ENCODE data around the gene NCOA5.

Gene NCOA5

DNA sequence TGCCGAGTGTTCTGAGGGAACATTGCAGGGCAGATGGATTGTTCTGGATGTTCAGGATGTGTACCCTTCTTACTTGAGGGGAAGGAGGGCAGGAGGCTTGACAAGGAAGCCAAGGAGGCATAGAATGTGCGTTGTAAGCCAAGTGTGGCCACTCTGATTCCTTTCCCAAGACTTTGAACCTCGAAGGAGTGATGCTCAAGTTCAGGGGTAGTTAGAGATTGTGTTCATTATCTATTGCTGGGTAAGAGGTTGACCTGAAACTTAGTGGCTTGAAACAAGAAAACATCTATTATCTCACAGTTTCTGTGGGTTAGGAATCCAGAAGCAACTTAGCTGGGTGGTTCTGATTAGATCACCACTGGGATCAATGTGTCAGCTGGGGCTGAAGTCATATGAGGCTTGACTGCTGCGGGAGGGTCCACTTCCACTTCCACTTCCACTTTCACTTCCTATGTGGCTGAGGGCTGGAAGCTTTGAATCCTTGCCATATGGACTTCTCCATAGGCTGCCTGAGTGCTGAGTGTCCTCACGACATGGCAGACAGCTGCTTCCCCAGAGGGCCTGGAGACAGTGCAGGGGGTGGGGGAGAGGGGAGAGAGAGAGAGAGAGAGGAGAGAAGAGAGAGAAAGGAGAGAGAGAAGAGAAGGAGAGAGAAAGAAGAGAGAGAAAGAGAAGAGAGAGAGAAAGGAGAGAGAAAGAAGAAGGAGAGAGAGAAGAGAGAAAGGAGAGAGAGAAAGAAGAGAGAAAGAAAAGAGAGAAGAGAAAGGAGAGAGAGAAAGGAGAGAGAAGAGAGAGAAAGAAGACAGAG, 21.5 kb upstream of the NCOA5 start:
- WGBS, 2 donors (ENCODE audit: extremely low coverage in 2 of 2, insufficient read length in 2 of 2, insufficient replicate concordance in 1 of 2): no CpG with 5 or more reads among the region's 5 CpGs
- Histone ChIP-seq H3K9me3 (replicated peaks in 1 of 2; ENCODE audit: control insufficient read depth in 2 of 2, insufficient read depth in 1 of 2, low read depth in 1 of 2, low read length in 2 of 2) (no peaks in the 10 kb centered on the region), H3K27ac (replicated peaks; ENCODE audit: low read length) (no peak overlapping the region), H2BK12ac (ENCODE audit: low read length) (no peak overlapping the region), H4K91ac (ENCODE audit: low read depth, low read length, poor library complexity) (no peak overlapping the region), H3K4me3 (ENCODE audit: low read length in 2 of 2) (no peak overlapping the region), H3K4me2 (ENCODE audit: insufficient read depth, low read length, poor library complexity, severe bottlenecking) (no peak overlapping the region), H2BK5ac (ENCODE audit: low read length) (no peak overlapping the region), H3K79me1 (ENCODE audit: low read depth, low read length) (no peaks in the 10 kb centered on the region), H2AFZ (ENCODE audit: low read length) (no peak overlapping the region), H2BK120ac (ENCODE audit: low read depth, low read length) (no peak overlapping the region), H3K27me3 (ENCODE audit: control insufficient read depth in 3 of 3, insufficient read depth in 3 of 3, low read depth in 1 of 3, low read length in 3 of 3) (peaks cover 0 to 53% (median 5%) of the 10 kb centered on the region in 3 experiments), H2AK5ac (ENCODE audit: low read depth, low read length) (no peak overlapping the region), H2BK15ac (ENCODE audit: low read length) (no peak overlapping the region), H3K36me3 (replicated peaks in 1 of 2; ENCODE audit: control insufficient read depth in 2 of 2, insufficient read depth in 2 of 2, low read length in 2 of 2) (no peaks in the 10 kb centered on the region), H3K18ac (ENCODE audit: low read length) (no peak overlapping the region), H3K14ac (ENCODE audit: low read length) (no peak overlapping the region), H3K4ac (ENCODE audit: low read length) (no peak overlapping the region), H3K4me1 (ENCODE audit: control insufficient read depth in 2 of 2, insufficient read depth in 1 of 2, low read depth in 1 of 2, low read length in 2 of 2) (no peaks in the 10 kb centered on the region), H3K23ac (ENCODE audit: low read depth, low read length, poor library complexity) (no peak overlapping the region), H4K8ac (ENCODE audit: low read depth, low read length) (no peak overlapping the region), H3K9ac (ENCODE audit: low read depth, low read length, poor library complexity) (no peak overlapping the region)
- no peak for DNase-seq (ENCODE audit: low spot score)

DNA sequence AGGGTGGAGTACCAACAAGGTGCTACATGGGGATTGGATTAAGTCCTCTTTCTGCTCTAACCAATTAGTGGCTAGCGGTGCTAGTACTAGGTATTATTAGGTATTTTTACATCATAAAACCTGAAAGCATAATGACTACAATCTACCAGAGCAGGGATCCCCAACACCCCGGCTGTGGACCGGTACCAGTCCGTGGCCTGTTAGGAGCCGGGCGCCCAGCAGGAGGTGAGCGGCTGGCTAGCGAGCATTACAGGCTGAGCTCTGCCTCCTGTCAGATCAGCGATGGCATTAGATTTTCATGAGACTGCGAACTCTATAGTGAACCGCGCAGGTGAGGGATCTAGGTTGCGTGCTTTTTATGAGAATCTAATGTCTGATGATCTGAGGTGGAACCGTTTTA, 19.2 kb upstream of the NCOA5 start:
- Histone ChIP-seq H2BK15ac (ENCODE audit: low read length) (no peak overlapping the region), H3K79me1 (ENCODE audit: low read depth, low read length) (no peaks in the 10 kb centered on the region), H4K91ac (ENCODE audit: low read depth, low read length, poor library complexity) (no peak overlapping the region), H2AFZ (ENCODE audit: low read length) (no peak overlapping the region), H3K4me1 (ENCODE audit: control insufficient read depth in 2 of 2, insufficient read depth in 1 of 2, low read depth in 1 of 2, low read length in 2 of 2) (no peaks in the 10 kb centered on the region), H3K18ac (ENCODE audit: low read length) (no peak overlapping the region), H3K27me3 (ENCODE audit: control insufficient read depth in 3 of 3, insufficient read depth in 3 of 3, low read depth in 1 of 3, low read length in 3 of 3) (peaks cover 0 to 36% (median 5%) of the 10 kb centered on the region in 3 experiments), H3K4ac (ENCODE audit: low read length) (no peak overlapping the region), H3K36me3 (replicated peaks in 1 of 2; ENCODE audit: control insufficient read depth in 2 of 2, insufficient read depth in 2 of 2, low read length in 2 of 2) (no peaks in the 10 kb centered on the region), H2AK5ac (ENCODE audit: low read depth, low read length) (no peak overlapping the region), H3K9ac (ENCODE audit: low read depth, low read length, poor library complexity) (no peak overlapping the region), H3K14ac (ENCODE audit: low read length) (no peak overlapping the region), H3K4me2 (ENCODE audit: insufficient read depth, low read length, poor library complexity, severe bottlenecking) (no peak overlapping the region), H3K4me3 (ENCODE audit: low read length in 2 of 2) (no peak overlapping the region), H2BK5ac (ENCODE audit: low read length) (no peak overlapping the region), H3K9me3 (replicated peaks in 1 of 2; ENCODE audit: control insufficient read depth in 2 of 2, insufficient read depth in 1 of 2, low read depth in 1 of 2, low read length in 2 of 2) (peaks cover 0 to 3% of the 10 kb centered on the region in 2 donors), H3K27ac (replicated peaks; ENCODE audit: low read length) (no peak overlapping the region), H2BK12ac (ENCODE audit: low read length) (no peak overlapping the region), H2BK120ac (ENCODE audit: low read depth, low read length) (no peak overlapping the region), H4K8ac (ENCODE audit: low read depth, low read length) (no peak overlapping the region), H3K23ac (ENCODE audit: low read depth, low read length, poor library complexity) (no peak overlapping the region)
- DNase-seq (ENCODE audit: low spot score): no peak
- WGBS, 2 donors (ENCODE audit: extremely low coverage in 2 of 2, insufficient read length in 2 of 2, insufficient replicate concordance in 1 of 2): no CpG with 5 or more reads among the region's 14 CpGs

DNA sequence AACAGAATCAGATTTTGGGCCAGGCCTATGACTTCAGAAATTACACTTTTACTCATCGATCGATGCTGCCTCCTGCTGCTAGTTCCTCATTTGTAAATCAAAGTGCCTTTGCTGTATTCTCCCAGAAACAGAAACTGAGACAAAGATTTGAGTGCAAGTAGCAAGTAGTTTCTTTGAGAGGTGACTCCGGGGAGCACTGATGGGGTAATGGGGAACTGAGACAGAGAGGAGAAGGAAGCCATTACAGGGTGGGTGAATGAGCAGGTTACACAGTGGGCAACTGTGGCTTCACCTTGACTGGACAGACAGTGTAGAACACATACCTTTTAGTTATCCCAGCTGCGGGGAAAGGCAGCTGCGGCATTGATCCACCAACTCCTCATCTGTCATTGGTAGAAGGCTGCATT, 18.7 kb upstream of the NCOA5 start:
- H3K18ac ChIP-seq (ENCODE audit: low read length): peak overlapping the region; percentile 15
- no peak overlapping the region for H3K23ac ChIP-seq (ENCODE audit: low read depth, low read length, poor library complexity)
- H3K27me3 ChIP-seq (ENCODE audit: control insufficient read depth in 3 of 3, insufficient read depth in 3 of 3, low read depth in 1 of 3, low read length in 3 of 3): peaks cover 0 to 31% (median 5%) of the 10 kb centered on the region in 3 experiments
- no peak overlapping the region for H2AK5ac ChIP-seq (ENCODE audit: low read depth, low read length)
- no peaks in the 10 kb centered on the region for H3K4me1 ChIP-seq (ENCODE audit: control insufficient read depth in 2 of 2, insufficient read depth in 1 of 2, low read depth in 1 of 2, low read length in 2 of 2)
- no peak overlapping the region for H2AFZ ChIP-seq (ENCODE audit: low read length)
- no peak overlapping the region for H3K14ac ChIP-seq (ENCODE audit: low read length)
- no peaks in the 10 kb centered on the region for H3K79me1 ChIP-seq (ENCODE audit: low read depth, low read length)
- no peak overlapping the region for H3K4me2 ChIP-seq (ENCODE audit: insufficient read depth, low read length, poor library complexity, severe bottlenecking)
- no peak overlapping the region for H3K4me3 ChIP-seq (ENCODE audit: low read length in 2 of 2)
- no peak overlapping the region for H2BK12ac ChIP-seq (ENCODE audit: low read length)
- no CpG with 5 or more reads among the region's 5 CpGs for WGBS, 2 donors (ENCODE audit: extremely low coverage in 2 of 2, insufficient read length in 2 of 2, insufficient replicate concordance in 1 of 2)
- no peak for DNase-seq (ENCODE audit: low spot score)
- H2BK15ac ChIP-seq (ENCODE audit: low read length): no peak overlapping the region
- H3K36me3 ChIP-seq (replicated peaks in 1 of 2; ENCODE audit: control insufficient read depth in 2 of 2, insufficient read depth in 2 of 2, low read length in 2 of 2): no peaks in the 10 kb centered on the region
- peaks cover 0 to 3% of the 10 kb centered on the region in 2 donors for H3K9me3 ChIP-seq (replicated peaks in 1 of 2; ENCODE audit: control insufficient read depth in 2 of 2, insufficient read depth in 1 of 2, low read depth in 1 of 2, low read length in 2 of 2)
- no peak overlapping the region for H3K4ac ChIP-seq (ENCODE audit: low read length)
- H4K8ac ChIP-seq (ENCODE audit: low read depth, low read length): no peak overlapping the region
- H2BK5ac ChIP-seq (ENCODE audit: low read length): no peak overlapping the region
- no peak overlapping the region for H3K27ac ChIP-seq (replicated peaks; ENCODE audit: low read length)
- H3K9ac ChIP-seq (ENCODE audit: low read depth, low read length, poor library complexity): no peak overlapping the region
- H4K91ac ChIP-seq (ENCODE audit: low read depth, low read length, poor library complexity): no peak overlapping the region
- no peak overlapping the region for H2BK120ac ChIP-seq (ENCODE audit: low read depth, low read length)

DNA sequence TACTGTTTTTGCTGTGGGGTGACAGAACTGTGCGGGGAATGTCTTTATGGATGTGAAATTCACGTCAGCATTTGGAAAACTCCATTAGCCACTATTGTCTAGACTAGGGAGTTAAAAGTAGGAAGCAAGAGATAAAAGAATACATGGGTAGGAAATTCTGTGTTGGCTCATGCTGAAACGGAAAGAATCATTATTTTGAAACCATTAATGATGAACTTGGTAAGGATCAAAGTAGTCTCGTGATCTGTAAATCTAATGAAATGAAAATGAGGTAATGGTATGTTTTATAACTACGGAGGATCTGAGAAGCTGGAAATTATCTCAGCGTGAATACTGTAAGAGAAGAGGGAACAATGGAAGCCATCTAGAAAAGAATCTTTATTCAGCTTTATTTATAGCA, 17.3 kb upstream of the NCOA5 start:
- Histone ChIP-seq H2BK15ac (ENCODE audit: low read length) (no peak overlapping the region), H3K4me2 (ENCODE audit: insufficient read depth, low read length, poor library complexity, severe bottlenecking) (no peak overlapping the region), H3K23ac (ENCODE audit: low read depth, low read length, poor library complexity) (no peak overlapping the region), H3K79me1 (ENCODE audit: low read depth, low read length) (no peaks in the 10 kb centered on the region), H3K27ac (replicated peaks; ENCODE audit: low read length) (no peak overlapping the region), H2AK5ac (ENCODE audit: low read depth, low read length) (no peak overlapping the region), H2AFZ (ENCODE audit: low read length) (no peak overlapping the region), H3K27me3 (ENCODE audit: control insufficient read depth in 3 of 3, insufficient read depth in 3 of 3, low read depth in 1 of 3, low read length in 3 of 3) (peaks cover 0 to 23% (median 5%) of the 10 kb centered on the region in 3 experiments), H3K36me3 (replicated peaks in 1 of 2; ENCODE audit: control insufficient read depth in 2 of 2, insufficient read depth in 2 of 2, low read length in 2 of 2) (no peaks in the 10 kb centered on the region), H3K9ac (ENCODE audit: low read depth, low read length, poor library complexity) (no peak overlapping the region), H3K4ac (ENCODE audit: low read length) (no peak overlapping the region), H2BK120ac (ENCODE audit: low read depth, low read length) (no peak overlapping the region), H3K4me1 (ENCODE audit: control insufficient read depth in 2 of 2, insufficient read depth in 1 of 2, low read depth in 1 of 2, low read length in 2 of 2) (no peaks in the 10 kb centered on the region), H3K14ac (ENCODE audit: low read length) (no peak overlapping the region), H3K4me3 (ENCODE audit: low read length in 2 of 2) (no peak overlapping the region), H3K18ac (ENCODE audit: low read length) (no peak overlapping the region), H2BK5ac (ENCODE audit: low read length) (no peak overlapping the region), H4K8ac (ENCODE audit: low read depth, low read length) (no peak overlapping the region), H4K91ac (ENCODE audit: low read depth, low read length, poor library complexity) (no peak overlapping the region), H3K9me3 (replicated peaks in 1 of 2; ENCODE audit: control insufficient read depth in 2 of 2, insufficient read depth in 1 of 2, low read depth in 1 of 2, low read length in 2 of 2) (peaks cover 3% of the 10 kb centered on the region in 2 donors), H2BK12ac (ENCODE audit: low read length) (no peak overlapping the region)
- DNase-seq (ENCODE audit: low spot score): no peak
- no CpG with 5 or more reads among the region's 6 CpGs for WGBS, 2 donors (ENCODE audit: extremely low coverage in 2 of 2, insufficient read length in 2 of 2, insufficient replicate concordance in 1 of 2)

Data from neuronal stem cell (in vitro differentiated cells).